A549 (cell line): Measurements from ENCODE around the gene SAP130. TPM values are rescaled to one million over a fixed set of nuclear protein-coding genes. Genes with fewer than 3 reads are reported as not detected.

ENCODE experiments used
- ATAC-seq, 2 experiments: fragments of 200-7000 bp in 1 of 2; fragments of >200 bp in 1 of 2; cut with Nextera tagmentation in 1 of 2; cut with Tn5 transposase in 1 of 2; 3 replicates each; pipeline versions ENCODE4 v1.8.0 to v1.9.1; 2018 to 2020; ENCODE audit warnings: mild to moderate bottlenecking in 1 of 2, moderate library complexity in 1 of 2
- CTCF ChIA-PET: fragments of 300-600 bp; sonication (Branson Sonifier 250); formaldehyde crosslinking; extraction: SDS; loops from one replicate; lab custom pipeline; 2021; ENCODE audit warnings: antibody characterized with exemption, inconsistent platforms; lab: Yijun Ruan, JAX
- POLR2A ChIA-PET: fragments of 350-600 bp; formaldehyde crosslinking; extraction: SDS; loops from one replicate; lab custom pipeline; 2021; ENCODE audit warnings: antibody characterized with exemption, inconsistent platforms; lab: Yijun Ruan, JAX
- DNase-seq, 2 experiments: peaks; one replicate each; pipeline versions ENCODE4 v3.0.0 to v3.0.0-alpha.2; 2011 to 2016; ENCODE audit warnings: low read depth in 1 of 2, low spot score in 1 of 2
- FAIRE-seq: peaks from 2 replicates; lab custom pipeline; 2011; peaks lifted over from hg19 to GRCh38; lab: Jason Lieb, UNC
- H3K27ac ChIP-seq, 2 experiments: fragments of >200 bp; sonication (Bioruptor Twin); formaldehyde crosslinking; 3 replicates each; pipeline ENCODE4 v1.5.1; 2016 to 2017
- H3K4me1 ChIP-seq: fragments of >200 bp; sonication (Bioruptor Twin); formaldehyde crosslinking; 3 replicates; pipeline ENCODE4 v1.6.1; 2016
- H3K4me2 ChIP-seq: fragments of >200 bp; sonication (Bioruptor Twin); formaldehyde crosslinking; 3 replicates; pipeline ENCODE4 v1.6.1; 2016
- H3K4me3 ChIP-seq: fragments of >200 bp; sonication (Bioruptor Twin); formaldehyde crosslinking; 3 replicates; pipeline ENCODE4 v1.5.1; 2016
- H3K9me3 ChIP-seq: fragments of >200 bp; sonication (Bioruptor Twin); formaldehyde crosslinking; 3 replicates; pipeline ENCODE4 v1.6.1; 2016
- CBX2 ChIP-seq: fragments of 200-600 bp; sonication (generic); IDR thresholded peaks from 2 replicates; pipeline ENCODE4 v1.6.1; 2016; ENCODE audit warnings: low read depth, mild to moderate bottlenecking, borderline replicate concordance
- CBX8 ChIP-seq: fragments of 200-600 bp; sonication (generic); IDR thresholded peaks from 2 replicates; pipeline ENCODE4 v1.6.1; 2016
- EHF ChIP-seq: fragments of 250-450 bp; sonication (Bioruptor Pico); IDR thresholded peaks from 2 replicates; pipeline ENCODE4 v1.5.0; 2020; ENCODE audit warnings: mild to moderate bottlenecking
- ESRRA ChIP-seq: fragments of 150-350 bp; IDR thresholded peaks from 2 replicates; pipeline ENCODE4 v1.6.1; 2014; ENCODE audit warnings: mild to moderate bottlenecking, low read length, borderline replicate concordance
- HMGXB4 ChIP-seq: fragments of 250-450 bp; sonication (Bioruptor Pico); IDR thresholded peaks from 2 replicates; pipeline ENCODE4 v1.5.0; 2021; ENCODE audit warnings: mild to moderate bottlenecking, moderate library complexity, borderline replicate concordance
- HOXB5 ChIP-seq: fragments of 250-450 bp; sonication (Bioruptor Pico); IDR thresholded peaks from 2 replicates; pipeline ENCODE4 v1.5.0; 2020; ENCODE audit warnings: mild to moderate bottlenecking, moderate library complexity
- MAFK ChIP-seq: fragments of 450-650 bp; IDR thresholded peaks from 2 replicates; pipeline ENCODE4 v1.6.1; 2014; ENCODE audit not compliant: partially characterized antibody
- MAZ ChIP-seq: fragments of 150-350 bp; IDR thresholded peaks from 2 replicates; pipeline ENCODE4 v1.6.1; 2014; ENCODE audit warnings: antibody characterized with exemption, low read depth, low read length, borderline replicate concordance
- PBX3 ChIP-seq: IDR thresholded peaks from 2 replicates; pipeline ENCODE4 v1.6.1; 2012
- PHF8 ChIP-seq: fragments of 200-600 bp; sonication (generic); IDR thresholded peaks from 2 replicates; pipeline ENCODE4 v1.6.1; 2016; ENCODE audit warnings: low read depth, mild to moderate bottlenecking, antibody characterized with exemption, moderate library complexity, borderline replicate concordance
- RCOR1 ChIP-seq: fragments of 150-350 bp; IDR thresholded peaks from 2 replicates; pipeline ENCODE4 v1.6.1; 2014; ENCODE audit warnings: antibody characterized with exemption, low read length, low read depth
- TFCP2L1 ChIP-seq: fragments of 250-450 bp; sonication (Bioruptor Pico); IDR thresholded peaks from 2 replicates; pipeline ENCODE4 v1.5.0; 2021; ENCODE audit warnings: mild to moderate bottlenecking
- TP53 ChIP-seq: fragments of 250-450 bp; sonication (Bioruptor Pico); IDR thresholded peaks from 2 replicates; pipeline ENCODE4 v1.5.0; 2021; ENCODE audit warnings: mild to moderate bottlenecking, moderate library complexity
- ZNF302 ChIP-seq: fragments of 250-450 bp; sonication (Bioruptor Pico); IDR thresholded peaks from 2 replicates; pipeline ENCODE4 v1.9.0; 2021; ENCODE audit warnings: inconsistent platforms, mild to moderate bottlenecking, moderate library complexity
- WGBS: methylation state at CpG from one replicate; pipeline ENCODE4 v1.1.6; 2017; ENCODE audit errors: missing lambda C conversion rate; 5-methylcytosine and 5-hydroxymethylcytosine counted together
- polyA plus RNA-seq, 4 experiments: library from polyadenylated mRNA; depleted of rRNA in 3 of 4; stranded (reverse); fragments of >200 nt; fragmentation: RNase III in 1 of 4; extraction: RNeasy Plus Mini Kit Qiagen cat#74134 plus additional on column Dnase treatment in 1 of 4; gene quantifications; 2 replicates in 3 of 4; 3 replicates in 1 of 4; pipeline ENCODE4 v1.2.3, GENCODE V29; 2011 to 2017
- TF ChIP-seq, protein P1 (sequence below): IDR thresholded peaks from 2 replicates; pipeline ENCODE4 v1.6.1; 2012; ENCODE audit warnings: low read depth, borderline replicate concordance

Gene SAP130
- polyA plus RNA-seq, 2 of the 4 experiments (the other 2 are of a cell fraction): 13.9 to 15.1 TPM

GRCh38 chr2:127906206-127906926 is 121.5 kb downstream of the SAP130 start:
- WGBS: 44% methylated on average over 21 of the region's 21 CpGs
- TF ChIP-seq MAZ (no peak), EHF (CRISPR knock-in tag) (no peak)
- ChIA-PET POLR2A (no interaction called here), CTCF (interaction anchor here (0.7 kb wide), 2 partner anchors 48 to 82 kb away, joined by 3 read pairs; no protein-coding TSS in a partner anchor)
- FAIRE-seq: no peak
- no peaks in the 10 kb centered on the region for H3K9me3 ChIP-seq
- 0 out of 3 replicates have a peak, but pooled peaks cover 4% of the 10 kb centered on the region for H3K4me1 ChIP-seq
- ATAC-seq: peak; percentile 60 to 76
- no peak overlapping the region for H3K4me3 ChIP-seq
- H3K27ac ChIP-seq: no peak overlapping the region
- H3K4me2 ChIP-seq: peak overlapping the region; percentile 53
- peak in 1 of 2 experiments; percentile 21 for DNase-seq

DNA sequence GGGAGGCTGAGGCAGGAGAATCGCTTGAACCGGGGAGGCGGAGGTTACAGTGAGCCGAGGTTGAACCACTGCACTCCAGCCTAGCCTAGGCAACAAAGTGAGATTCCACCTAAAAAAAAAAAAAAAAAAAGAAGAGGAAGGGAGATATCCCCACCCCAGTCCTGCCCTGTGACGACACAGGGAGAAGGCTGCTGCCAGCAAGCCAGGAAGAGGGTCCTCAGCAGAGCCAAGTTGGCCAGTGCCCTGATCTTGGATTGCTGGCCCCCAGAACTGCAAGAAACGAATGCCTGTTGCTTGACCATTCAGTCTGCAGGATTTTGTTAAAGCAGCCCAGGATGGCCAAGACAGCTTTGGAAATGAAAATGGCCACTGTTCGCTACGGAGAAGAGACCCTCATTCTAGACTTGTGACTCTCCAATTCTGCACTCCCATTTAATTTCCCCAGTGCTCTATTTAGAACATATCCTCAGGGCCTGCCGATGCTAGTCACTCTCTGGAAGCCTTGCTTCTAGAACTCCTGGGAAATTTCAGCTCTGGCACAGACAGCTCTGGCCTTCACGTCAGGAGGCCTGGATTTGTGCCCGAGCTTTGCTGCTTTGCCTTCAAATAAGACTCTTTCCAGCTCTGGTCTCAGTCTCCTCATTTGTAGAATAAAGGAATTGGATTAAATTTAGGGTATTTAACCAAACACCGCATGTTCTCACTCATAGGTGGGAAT is 126.4 kb downstream of the SAP130 start:
- no peak for FAIRE-seq
- Histone ChIP-seq H3K27ac (no peak overlapping the region), H3K4me3 (no peak overlapping the region), H3K9me3 (no peaks in the 10 kb centered on the region), H3K4me1 (0 out of 3 replicates have a peak, but pooled peaks cover 4% of the 10 kb centered on the region), H3K4me2 (no peak overlapping the region)
- TF ChIP-seq RCOR1: no peak
- DNase-seq: no peak
- ATAC-seq: no peak
- WGBS: 84% methylated on average over 12 of the region's 12 CpGs
- POLR2A ChIA-PET: no interaction called here
- CTCF ChIA-PET: interaction anchor here (0.7 to 1.1 kb wide), 2 partner anchors 43 to 44 kb away, joined by 3 read pairs; no protein-coding TSS in a partner anchor

DNA sequence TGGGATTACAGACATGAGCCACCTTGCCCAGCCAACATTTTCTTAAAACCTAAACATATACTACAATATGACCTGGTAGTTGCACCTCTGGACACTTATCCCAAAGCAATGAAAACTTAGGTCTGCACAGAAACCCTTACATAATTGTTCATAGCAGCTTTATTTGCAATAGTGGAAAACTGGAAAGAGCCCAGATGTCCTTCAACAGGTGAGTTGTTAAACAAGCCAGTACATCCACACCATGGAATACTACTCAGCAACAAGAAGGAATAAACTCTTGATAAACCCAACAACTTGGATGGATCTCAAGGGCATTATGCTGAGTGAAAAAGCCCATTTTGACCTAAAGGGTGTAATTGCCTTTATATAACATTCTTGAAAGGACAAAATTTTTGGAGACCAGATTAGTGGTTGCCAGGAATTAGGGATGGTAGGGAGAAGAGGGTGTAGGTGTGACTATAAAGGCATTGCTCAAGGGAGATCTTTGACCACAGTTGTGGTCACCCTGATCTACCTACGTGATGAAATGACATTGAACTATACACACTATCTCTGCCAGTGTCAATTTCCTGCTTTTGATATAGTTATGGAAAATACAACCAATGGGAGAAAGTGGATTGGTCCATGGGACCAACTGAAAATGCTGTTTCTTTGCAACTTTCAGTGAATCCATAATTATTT is 130.2 kb downstream of the SAP130 start:
- no peak for TF ChIP-seq TP53 (CRISPR knock-in tag)
- TF ChIP-seq, protein P1, sequence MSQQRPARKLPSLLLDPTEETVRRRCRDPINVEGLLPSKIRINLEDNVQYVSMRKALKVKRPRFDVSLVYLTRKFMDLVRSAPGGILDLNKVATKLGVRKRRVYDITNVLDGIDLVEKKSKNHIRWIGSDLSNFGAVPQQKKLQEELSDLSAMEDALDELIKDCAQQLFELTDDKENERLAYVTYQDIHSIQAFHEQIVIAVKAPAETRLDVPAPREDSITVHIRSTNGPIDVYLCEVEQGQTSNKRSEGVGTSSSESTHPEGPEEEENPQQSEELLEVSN: no peak
- H3K4me2 ChIP-seq: no peak overlapping the region
- FAIRE-seq (no peak), DNase-seq (no peak), ATAC-seq (no peak)
- CTCF ChIA-PET: no interaction called here
- H3K9me3 ChIP-seq: no peaks in the 10 kb centered on the region
- H3K4me3 ChIP-seq: no peak overlapping the region
- H3K27ac ChIP-seq: no peak overlapping the region
- POLR2A ChIA-PET: no interaction called here
- WGBS: 16% methylated on average over 1 of the region's 1 CpG
- no peaks in the 10 kb centered on the region for H3K4me1 ChIP-seq

- DNase-seq: no peak
- WGBS: 77% methylated on average over 5 of the region's 5 CpGs
- no peak overlapping the region for H3K4me2 ChIP-seq
- no peaks in the 10 kb centered on the region for H3K9me3 ChIP-seq
- TF ChIP-seq CBX8: no peak
- no peak for TF ChIP-seq TFCP2L1 (CRISPR knock-in tag)
- TF ChIP-seq MAZ: no peak
- no peak for TF ChIP-seq MAFK
- TF ChIP-seq, all 56 proteins: peak for 0
- no peak for FAIRE-seq
- no peak overlapping the region for H3K27ac ChIP-seq
- H3K4me3 ChIP-seq: no peak overlapping the region
- ChIA-PET POLR2A (no interaction called here), CTCF (interaction anchor here (1.8 kb wide), 1 partner anchor 16 kb away, joined by 8 read pairs; no protein-coding TSS in a partner anchor)
- H3K4me1 ChIP-seq: 0 out of 3 replicates have a peak, but pooled peaks cover 4% of the 10 kb centered on the region
- ATAC-seq: no peak
Observed at GRCh38 chr2:127893494-127893893, 134.4 kb downstream of the SAP130 start.

GRCh38 chr2:127893033-127893432 is 134.8 kb downstream of the SAP130 start:
- CTCF ChIA-PET: interaction anchor here (1.8 kb wide), 1 partner anchor 16 kb away, joined by 8 read pairs; no protein-coding TSS in a partner anchor
- ATAC-seq: no peak; a peak in 1 of 6 replicates
- no peak for FAIRE-seq
- no peak overlapping the region for H3K4me3 ChIP-seq
- H3K27ac ChIP-seq: no peak overlapping the region
- no peak for DNase-seq
- no peak for TF ChIP-seq HOXB5 (CRISPR knock-in tag)
- no peak for TF ChIP-seq PBX3
- no peak for TF ChIP-seq CBX2
- no peak for TF ChIP-seq HMGXB4 (CRISPR knock-in tag)
- no peak for TF ChIP-seq ZNF302 (CRISPR knock-in tag)
- TF ChIP-seq PHF8: no peak
- no peak for TF ChIP-seq TFCP2L1 (CRISPR knock-in tag)
- no peak for TF ChIP-seq ESRRA
- TF ChIP-seq, all 56 proteins: peak for 0
- Histone ChIP-seq H3K4me2 (no peak overlapping the region), H3K9me3 (no peaks in the 10 kb centered on the region), H3K4me1 (peaks cover 4% of the 10 kb centered on the region; the same call in 1 of the 3 replicates)
- POLR2A ChIA-PET: no interaction called here
- 90% methylated on average over 13 of the region's 14 CpGs for WGBS
